HFF-Myc (cell line): Measurements from ENCODE around the gene GPR62.

Experiments used
- DNase-seq: peaks from one replicate; pipeline ENCODE4 v3.0.0-alpha.2; 2011; ENCODE audit warnings: low read depth; ENCODE audit errors: extremely low read depth
- H3K4me3 ChIP-seq: replicated peaks from 2 replicates; pipeline ENCODE4 v1.5.1; 2011; ENCODE audit warnings: low read depth, mild to moderate bottlenecking, control low read depth, low read length
- CTCF ChIP-seq: IDR thresholded peaks from 2 replicates; pipeline ENCODE4 v1.5.1; 2012; ENCODE audit warnings: mild to moderate bottlenecking, low read depth, low read length, control low read depth; ENCODE audit errors: missing control alignments

The GPR62 gene

DNA sequence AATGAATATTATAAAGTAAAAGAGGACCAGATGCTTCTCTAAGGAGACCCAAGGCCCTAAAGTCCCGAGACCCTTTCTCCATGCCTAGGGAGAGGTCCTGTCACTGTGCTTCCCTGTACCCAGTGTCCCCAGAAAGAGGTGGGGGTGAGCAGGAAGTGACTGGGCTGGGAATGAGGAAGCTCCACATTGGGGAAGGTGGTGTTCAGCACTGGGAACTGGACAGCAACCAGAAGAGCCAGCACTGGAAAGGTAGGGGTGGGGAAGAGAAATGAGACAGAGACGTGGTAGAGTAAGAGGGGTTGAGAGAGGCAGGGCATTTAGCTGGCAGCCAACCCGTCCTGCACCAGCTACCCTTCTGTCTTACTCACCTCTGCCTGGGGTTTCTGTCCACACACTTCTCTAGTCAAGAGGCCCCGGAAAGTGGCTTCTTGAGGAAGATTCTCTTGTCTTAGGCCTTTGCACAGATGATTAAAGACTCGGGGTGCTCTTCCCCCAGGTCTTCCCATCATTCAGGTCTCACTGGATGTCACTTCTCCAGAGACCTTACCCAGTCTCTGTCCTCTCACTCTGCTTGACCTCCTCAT, 25.7 kb upstream of the GPR62 start:
- no peak for DNase-seq
- no peak for TF ChIP-seq CTCF
- no peak overlapping the region for H3K4me3 ChIP-seq

DNA sequence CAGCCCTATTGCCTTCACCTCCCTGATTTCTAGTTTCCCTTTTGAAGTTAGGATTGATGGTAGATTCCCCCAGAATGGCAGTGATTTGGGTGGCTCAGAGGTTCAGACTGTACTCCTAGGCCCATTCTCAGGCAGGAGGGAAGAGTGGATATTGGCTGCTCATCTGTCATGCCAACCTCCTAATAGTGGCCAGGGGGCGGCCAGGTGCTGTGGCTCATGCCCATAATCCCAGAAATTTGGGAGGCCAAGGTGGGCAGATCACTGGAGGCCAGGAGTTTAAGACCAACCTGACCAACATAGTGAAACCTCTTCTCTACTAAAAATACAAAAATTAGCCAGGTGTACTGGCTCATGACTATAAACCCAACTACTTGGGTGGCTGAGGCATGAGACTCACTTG, 24.7 kb upstream of the GPR62 start:
- TF ChIP-seq CTCF = no peak
- no peak for DNase-seq
- no peak overlapping the region for H3K4me3 ChIP-seq

GRCh38 chr3:51931756-51932155, 23.4 kb upstream of the GPR62 start:
- no peak for TF ChIP-seq CTCF
- DNase-seq = no peak
- no peak overlapping the region for H3K4me3 ChIP-seq

- TF ChIP-seq CTCF = no peak
- DNase-seq = no peak
- H3K4me3 ChIP-seq = no peak overlapping the region
These were observed 22.5 kb upstream of the GPR62 start for GRCh38 chr3:51932471-51933370.

- H3K4me3 ChIP-seq = no peak overlapping the region
- no peak for TF ChIP-seq CTCF
- no peak for DNase-seq
These were observed 21.6 kb upstream of the GPR62 start for GRCh38 chr3:51933471-51934138.

- TF ChIP-seq CTCF = no peak
- no peak overlapping the region for H3K4me3 ChIP-seq
- no peak for DNase-seq
These were observed 20.9 kb upstream of the GPR62 start for GRCh38 chr3:51934139-51934850.
